ENCODE data around the gene SWT1. TPM values are rescaled to one million over a fixed set of nuclear protein-coding genes. Genes with fewer than 3 reads are reported as not detected.

Gene SWT1
- total and polyA plus RNA-seq, 7 donors, result 1.7 to 6.1 (median 3.6) TPM

DNA sequence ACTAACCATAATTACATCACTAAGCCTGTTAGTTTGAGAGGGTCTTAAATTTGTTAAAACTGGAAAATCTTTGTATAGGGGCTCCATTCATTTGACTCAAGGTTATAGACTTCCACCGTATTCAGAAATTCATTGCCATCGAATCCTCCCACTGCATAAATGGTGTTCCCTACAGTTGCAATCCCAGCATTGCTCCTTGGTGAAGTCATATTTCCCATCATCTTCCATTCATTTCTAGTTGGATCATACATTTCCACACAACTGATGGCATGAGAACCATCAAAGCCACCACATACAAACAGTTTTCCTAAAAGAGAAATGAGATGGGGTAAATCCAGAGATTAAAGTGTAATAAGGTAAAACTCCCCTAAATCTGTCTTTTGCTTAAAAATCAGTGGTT lies 141.0 kb downstream of the SWT1 start:
- ATAC-seq, result no peak
- 90 to 94% (median 90%) methylated on average over 2 of the region's 2 CpGs for WGBS, 3 donors
- H3K4me3 ChIP-seq, result no peak overlapping the region
- no peak overlapping the region for H3K27ac ChIP-seq
- H3K4me1 ChIP-seq, result no peaks in the 10 kb centered on the region
- intact Hi-C loops (cut with DNase I), result no loop called here
- no peaks in the 10 kb centered on the region for H3K27me3 ChIP-seq (ENCODE audit: insufficient read depth in 3 of 3, low read length in 2 of 3)
- no peak for TF ChIP-seq CTCF (IDR thresholded peaks at IDR 0.05)
- H3K36me3 ChIP-seq (ENCODE audit: insufficient read depth in 1 of 2, low read depth in 1 of 2), result peaks cover 9 to 90% of the 10 kb centered on the region in 2 donors
- H3K9me3 ChIP-seq, result no peaks in the 10 kb centered on the region
- DNase-seq, result no peak

GRCh38 chr1:185300152-185300551 lies 143.2 kb downstream of the SWT1 start:
- peaks cover 13 to 100% of the 10 kb centered on the region in 2 donors for H3K36me3 ChIP-seq (ENCODE audit: insufficient read depth in 1 of 2, low read depth in 1 of 2)
- no peaks in the 10 kb centered on the region for H3K27me3 ChIP-seq (ENCODE audit: insufficient read depth in 3 of 3, low read length in 2 of 3)
- 71 to 81% (median 73%) methylated on average over 6 of the region's 6 CpGs for WGBS, 3 donors
- DNase-seq, result no peak
- no peaks in the 10 kb centered on the region for H3K4me1 ChIP-seq
- intact Hi-C loops (cut with DNase I), result loop anchor here in 1 of 2 donors (10.0 kb wide), 1 partner anchor 1015 kb away; no protein-coding TSS in a partner anchor
- no peak overlapping the region for H3K27ac ChIP-seq
- no peak overlapping the region for H3K4me3 ChIP-seq
- no peak for ATAC-seq
- TF ChIP-seq CTCF (IDR thresholded peaks at IDR 0.05), result no peak
- no peaks in the 10 kb centered on the region for H3K9me3 ChIP-seq

GRCh38 chr1:185305419-185305818 lies 148.5 kb downstream of the SWT1 start:
- H3K4me3 ChIP-seq, result no peak overlapping the region
- H3K27me3 ChIP-seq (ENCODE audit: insufficient read depth in 3 of 3, low read length in 2 of 3), result no peaks in the 10 kb centered on the region
- TF ChIP-seq CTCF (IDR thresholded peaks at IDR 0.05), result no peak
- intact Hi-C loops (cut with DNase I), result loop anchor here in 1 of 2 donors (10.0 kb wide), 1 partner anchor 1009 kb away; no protein-coding TSS in a partner anchor
- no peak for DNase-seq
- WGBS, 3 donors, result 99 to 100% (median 100%) methylated on average over 3 of the region's 3 CpGs
- no peak for ATAC-seq
- no peaks in the 10 kb centered on the region for H3K4me1 ChIP-seq
- no peak overlapping the region for H3K27ac ChIP-seq
- H3K9me3 ChIP-seq, result no peaks in the 10 kb centered on the region
- peaks cover 24 to 99% of the 10 kb centered on the region in 2 donors for H3K36me3 ChIP-seq (ENCODE audit: insufficient read depth in 1 of 2, low read depth in 1 of 2)

DNA sequence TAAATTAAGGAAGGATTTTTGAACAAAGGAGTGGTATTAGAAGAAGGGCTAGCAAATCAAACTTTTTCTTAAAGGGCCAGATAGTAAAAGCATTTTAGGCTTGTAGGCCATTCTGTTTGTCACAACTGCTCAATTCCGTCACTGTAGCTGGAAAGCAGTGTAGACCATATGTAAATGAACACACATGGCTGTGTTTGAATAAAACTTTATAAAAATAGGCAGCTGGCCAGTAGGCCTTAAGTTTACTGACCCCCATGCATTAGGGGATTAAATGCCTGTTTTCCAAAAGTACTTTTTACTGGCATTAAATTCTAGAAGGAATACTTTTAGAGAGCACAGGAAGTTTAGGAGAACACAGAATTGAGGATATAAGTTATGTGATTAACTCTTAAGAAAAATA lies 151.2 kb downstream of the SWT1 start:
- 97 to 99% (median 98%) methylated on average over 1 of the region's 1 CpG for WGBS, 3 donors
- no peak for DNase-seq
- H3K4me3 ChIP-seq, result no peak overlapping the region
- ATAC-seq, result no peak
- no peaks in the 10 kb centered on the region for H3K27me3 ChIP-seq (ENCODE audit: insufficient read depth in 3 of 3, low read length in 2 of 3)
- intact Hi-C loops (cut with DNase I), result loop anchor here in 1 of 2 donors (10.0 kb wide), 1 partner anchor 1007 kb away; no protein-coding TSS in a partner anchor
- no peak overlapping the region for H3K27ac ChIP-seq
- peaks cover 16% of the 10 kb centered on the region for H3K4me1 ChIP-seq
- no peak for TF ChIP-seq CTCF (IDR thresholded peaks at IDR 0.05)
- H3K36me3 ChIP-seq (ENCODE audit: insufficient read depth in 1 of 2, low read depth in 1 of 2), result peaks cover 23 to 78% of the 10 kb centered on the region in 2 donors
- no peaks in the 10 kb centered on the region for H3K9me3 ChIP-seq

DNA sequence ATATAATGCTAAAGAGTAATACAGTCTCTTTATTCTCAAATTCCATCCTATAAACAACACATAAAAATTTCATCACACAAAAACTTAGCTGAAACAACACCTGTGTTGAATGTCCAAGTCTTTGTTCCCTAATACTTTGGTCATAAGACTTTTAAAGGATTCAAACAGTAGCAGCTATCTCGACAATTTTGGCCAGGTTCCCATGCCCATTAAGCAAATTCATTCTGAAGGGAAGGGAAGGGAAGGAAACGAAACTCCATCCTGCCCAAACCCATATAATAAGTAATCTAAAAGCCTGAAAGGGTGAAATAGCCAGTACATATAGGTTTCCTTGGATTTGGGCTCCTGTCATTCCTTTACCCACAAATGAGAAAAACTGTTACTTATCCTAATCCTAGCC lies 152.6 kb downstream of the SWT1 start:
- no peak for DNase-seq
- H3K36me3 ChIP-seq (ENCODE audit: insufficient read depth in 1 of 2, low read depth in 1 of 2), result peaks cover 19 to 64% of the 10 kb centered on the region in 2 donors
- H3K4me1 ChIP-seq, result peaks cover 29% of the 10 kb centered on the region
- H3K27me3 ChIP-seq (ENCODE audit: insufficient read depth in 3 of 3, low read length in 2 of 3), result no peaks in the 10 kb centered on the region
- no peaks in the 10 kb centered on the region for H3K9me3 ChIP-seq
- 12 to 27% (median 18%) methylated on average over 2 of the region's 2 CpGs for whole genome bisulfite sequencing, 3 donors
- intact Hi-C loops (cut with DNase I), result loop anchor here in 1 of 2 donors (10.0 kb wide), 1 partner anchor 1005 kb away; no protein-coding TSS in a partner anchor
- H3K27ac ChIP-seq, result no peak overlapping the region
- no peak for ATAC-seq
- H3K4me3 ChIP-seq, result no peak overlapping the region
- no peak for TF ChIP-seq CTCF (IDR thresholded peaks at IDR 0.05)
